Measurements from ENCODE around the gene DPP6.

- TF ChIP-seq POLR2AphosphoS5 (IDR thresholded peaks at IDR 0.05; ENCODE audit: low read depth, low read length) = no peak
- TF ChIP-seq, protein P1, sequence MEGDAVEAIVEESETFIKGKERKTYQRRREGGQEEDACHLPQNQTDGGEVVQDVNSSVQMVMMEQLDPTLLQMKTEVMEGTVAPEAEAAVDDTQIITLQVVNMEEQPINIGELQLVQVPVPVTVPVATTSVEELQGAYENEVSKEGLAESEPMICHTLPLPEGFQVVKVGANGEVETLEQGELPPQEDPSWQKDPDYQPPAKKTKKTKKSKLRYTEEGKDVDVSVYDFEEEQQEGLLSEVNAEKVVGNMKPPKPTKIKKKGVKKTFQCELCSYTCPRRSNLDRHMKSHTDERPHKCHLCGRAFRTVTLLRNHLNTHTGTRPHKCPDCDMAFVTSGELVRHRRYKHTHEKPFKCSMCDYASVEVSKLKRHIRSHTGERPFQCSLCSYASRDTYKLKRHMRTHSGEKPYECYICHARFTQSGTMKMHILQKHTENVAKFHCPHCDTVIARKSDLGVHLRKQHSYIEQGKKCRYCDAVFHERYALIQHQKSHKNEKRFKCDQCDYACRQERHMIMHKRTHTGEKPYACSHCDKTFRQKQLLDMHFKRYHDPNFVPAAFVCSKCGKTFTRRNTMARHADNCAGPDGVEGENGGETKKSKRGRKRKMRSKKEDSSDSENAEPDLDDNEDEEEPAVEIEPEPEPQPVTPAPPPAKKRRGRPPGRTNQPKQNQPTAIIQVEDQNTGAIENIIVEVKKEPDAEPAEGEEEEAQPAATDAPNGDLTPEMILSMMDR (IDR thresholded peaks at IDR 0.05) = no peak
- TF ChIP-seq, protein P2, sequence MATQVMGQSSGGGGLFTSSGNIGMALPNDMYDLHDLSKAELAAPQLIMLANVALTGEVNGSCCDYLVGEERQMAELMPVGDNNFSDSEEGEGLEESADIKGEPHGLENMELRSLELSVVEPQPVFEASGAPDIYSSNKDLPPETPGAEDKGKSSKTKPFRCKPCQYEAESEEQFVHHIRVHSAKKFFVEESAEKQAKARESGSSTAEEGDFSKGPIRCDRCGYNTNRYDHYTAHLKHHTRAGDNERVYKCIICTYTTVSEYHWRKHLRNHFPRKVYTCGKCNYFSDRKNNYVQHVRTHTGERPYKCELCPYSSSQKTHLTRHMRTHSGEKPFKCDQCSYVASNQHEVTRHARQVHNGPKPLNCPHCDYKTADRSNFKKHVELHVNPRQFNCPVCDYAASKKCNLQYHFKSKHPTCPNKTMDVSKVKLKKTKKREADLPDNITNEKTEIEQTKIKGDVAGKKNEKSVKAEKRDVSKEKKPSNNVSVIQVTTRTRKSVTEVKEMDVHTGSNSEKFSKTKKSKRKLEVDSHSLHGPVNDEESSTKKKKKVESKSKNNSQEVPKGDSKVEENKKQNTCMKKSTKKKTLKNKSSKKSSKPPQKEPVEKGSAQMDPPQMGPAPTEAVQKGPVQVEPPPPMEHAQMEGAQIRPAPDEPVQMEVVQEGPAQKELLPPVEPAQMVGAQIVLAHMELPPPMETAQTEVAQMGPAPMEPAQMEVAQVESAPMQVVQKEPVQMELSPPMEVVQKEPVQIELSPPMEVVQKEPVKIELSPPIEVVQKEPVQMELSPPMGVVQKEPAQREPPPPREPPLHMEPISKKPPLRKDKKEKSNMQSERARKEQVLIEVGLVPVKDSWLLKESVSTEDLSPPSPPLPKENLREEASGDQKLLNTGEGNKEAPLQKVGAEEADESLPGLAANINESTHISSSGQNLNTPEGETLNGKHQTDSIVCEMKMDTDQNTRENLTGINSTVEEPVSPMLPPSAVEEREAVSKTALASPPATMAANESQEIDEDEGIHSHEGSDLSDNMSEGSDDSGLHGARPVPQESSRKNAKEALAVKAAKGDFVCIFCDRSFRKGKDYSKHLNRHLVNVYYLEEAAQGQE (IDR thresholded peaks at IDR 0.05; ENCODE audit: insufficient read depth in 1 of 2, low read depth in 2 of 2, low read length in 1 of 2) = no peak
Measured at GRCh38 chr7:154326421-154326820, 274.2 kb downstream of the DPP6 start.

Measured in Panc1 (cell line).